ENCODE data around the gene PRUNE2.

Gene PRUNE2

DNA sequence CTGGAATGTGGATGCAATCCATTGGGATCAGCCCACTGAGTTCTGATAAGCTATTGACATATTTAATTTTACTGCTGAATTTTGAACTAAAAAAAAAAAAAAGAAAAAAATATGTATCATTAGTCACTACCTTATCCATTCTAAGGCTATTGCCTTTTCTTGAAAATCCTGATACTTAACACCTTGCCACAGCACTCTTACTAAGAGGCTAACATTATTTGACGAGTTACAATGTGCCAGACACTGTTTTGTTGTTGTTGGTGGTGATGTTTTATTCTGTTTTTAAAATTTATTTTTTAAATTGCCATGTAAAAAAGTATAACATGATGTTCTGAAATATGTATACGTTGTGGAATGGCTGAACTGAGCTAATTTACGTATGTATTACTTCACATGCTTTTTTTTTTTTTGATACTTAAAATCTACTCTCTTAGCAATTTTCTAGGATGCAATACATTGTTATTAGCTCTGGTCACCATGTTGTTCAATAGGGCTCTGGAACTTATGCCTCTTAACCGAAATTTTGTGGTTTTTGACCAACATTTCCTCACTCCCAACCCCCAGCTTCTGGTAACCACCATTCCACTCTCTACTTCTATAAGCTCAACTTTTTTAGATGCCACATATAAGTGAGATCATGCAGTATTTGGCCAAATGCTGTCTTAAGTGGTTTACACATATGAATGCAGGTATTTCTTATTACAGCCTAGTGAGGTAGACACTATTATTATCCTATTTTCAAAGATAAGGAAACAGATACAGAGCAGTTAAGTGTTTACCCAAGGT is 276.5 kb downstream of the PRUNE2 start:
- TF ChIP-seq CTCF (IDR thresholded peaks at IDR 0.05; ENCODE audit: low read depth, low read length): no peak
- in situ Hi-C loops (cut with HindIII; ENCODE audit: low sequenced_read_pairs): no loop called here
- no peak overlapping the region for H3K4me3 ChIP-seq (ENCODE audit: low read depth, low read length)
- DNase-seq (ENCODE audit: low read depth, low spot score): no peak

DNA sequence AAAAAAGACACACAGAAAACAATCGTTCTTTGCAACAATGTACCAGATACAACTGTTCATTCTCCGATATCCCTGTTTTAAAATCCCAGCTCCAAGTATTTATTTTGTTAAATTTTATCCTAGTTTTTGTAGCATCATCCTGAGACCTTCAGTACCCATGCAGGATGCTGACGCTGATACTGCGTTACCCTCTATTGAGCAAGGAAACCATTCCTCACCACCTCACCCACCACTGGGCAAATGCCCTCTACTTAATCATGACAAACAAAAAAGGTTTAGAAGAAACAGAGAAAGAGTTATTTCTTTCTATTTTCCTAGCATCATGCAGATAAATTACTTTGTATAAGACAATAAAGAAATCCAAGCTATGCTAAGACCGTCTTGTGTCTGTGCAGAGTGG is 277.8 kb downstream of the PRUNE2 start:
- TF ChIP-seq CTCF (IDR thresholded peaks at IDR 0.05; ENCODE audit: low read depth, low read length): no peak
- in situ Hi-C loops (cut with HindIII; ENCODE audit: low sequenced_read_pairs): no loop called here
- no peak overlapping the region for H3K4me3 ChIP-seq (ENCODE audit: low read depth, low read length)
- DNase-seq (ENCODE audit: low read depth, low spot score): no peak

DNA sequence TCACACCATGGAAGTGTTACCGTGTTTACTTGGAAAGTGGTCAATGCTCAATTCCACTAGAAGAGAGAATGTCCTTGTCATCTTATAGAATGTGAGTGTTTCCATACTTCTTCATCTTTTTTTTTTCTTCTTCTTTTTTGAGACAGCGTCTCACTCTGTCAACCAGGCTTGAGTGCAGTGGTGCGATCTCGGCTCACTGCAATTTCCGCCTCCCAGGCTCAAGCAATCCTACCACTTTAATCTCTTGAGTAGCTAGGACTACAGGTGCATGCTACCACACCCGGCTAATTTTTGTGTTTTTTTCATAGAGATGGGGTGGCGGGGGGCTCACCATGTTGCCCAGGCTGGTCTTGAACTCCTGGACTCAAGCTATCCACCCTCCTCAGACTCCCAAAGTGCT is 278.9 kb downstream of the PRUNE2 start:
- in situ Hi-C loops (cut with HindIII; ENCODE audit: low sequenced_read_pairs): no loop called here
- no peak for DNase-seq (ENCODE audit: low read depth, low spot score)
- H3K4me3 ChIP-seq (ENCODE audit: low read depth, low read length): no peak overlapping the region
- no peak for TF ChIP-seq CTCF (IDR thresholded peaks at IDR 0.05; ENCODE audit: low read depth, low read length)

- in situ Hi-C loops (cut with HindIII; ENCODE audit: low sequenced_read_pairs): no loop called here
- no peak overlapping the region for H3K4me3 ChIP-seq (ENCODE audit: low read depth, low read length)
- DNase-seq (ENCODE audit: low read depth, low spot score): no peak
- no peak for TF ChIP-seq CTCF (IDR thresholded peaks at IDR 0.05; ENCODE audit: low read depth, low read length)
These were observed 279.8 kb downstream of the PRUNE2 start for GRCh38 chr9:76626141-76626540.

- in situ Hi-C loops (cut with HindIII; ENCODE audit: low sequenced_read_pairs): no loop called here
- DNase-seq (ENCODE audit: low read depth, low spot score): no peak
- no peak overlapping the region for H3K4me3 ChIP-seq (ENCODE audit: low read depth, low read length)
- no peak for TF ChIP-seq CTCF (IDR thresholded peaks at IDR 0.05; ENCODE audit: low read depth, low read length)
These were observed 281.4 kb downstream of the PRUNE2 start for GRCh38 chr9:76624391-76625048.

DNA sequence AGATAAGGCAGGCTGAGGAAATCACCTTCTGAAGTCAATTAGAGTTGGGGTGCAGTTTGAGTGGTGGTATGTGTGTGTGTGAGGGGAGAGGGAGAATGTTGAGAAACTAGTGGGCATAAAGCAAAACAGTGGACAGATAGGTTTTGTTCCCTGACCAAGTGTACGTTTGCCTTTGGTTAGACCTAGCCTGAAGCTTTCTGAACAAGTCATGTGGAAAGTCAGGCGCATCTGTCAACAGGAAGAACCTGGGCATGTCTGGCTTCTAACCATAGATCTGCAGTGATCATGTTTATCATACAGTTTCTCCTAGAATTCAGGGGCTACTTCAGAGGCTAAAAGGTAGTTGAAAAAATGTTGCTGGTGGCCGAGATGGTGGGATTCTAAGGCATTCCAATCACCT is 284.9 kb downstream of the PRUNE2 start:
- in situ Hi-C loops (cut with HindIII; ENCODE audit: low sequenced_read_pairs): no loop called here
- no peak for TF ChIP-seq CTCF (IDR thresholded peaks at IDR 0.05; ENCODE audit: low read depth, low read length)
- no peak for DNase-seq (ENCODE audit: low read depth, low spot score)
- H3K4me3 ChIP-seq (ENCODE audit: low read depth, low read length): no peak overlapping the region
